NCI-H2171 treated with DMSO at 0.1 percent for 48 hours (cell line): ENCODE results near the gene HIRIP3.
"Not testable (repeated sequence)": the region's sequence is repeated elsewhere in the genome, so short reads cannot be mapped to it uniquely, and the experiment has no call there.

ENCODE experiments used
- DNase-seq: peaks from one replicate; lab custom pipeline; 2025; lab: John Stamatoyannopoulos, UW

HIRIP3 gene

GRCh38 chr16:30016555-30017276, 21.3 kb upstream of the HIRIP3 start:
- no peak for DNase-seq

- not testable (repeated sequence) for DNase-seq
Measured at GRCh38 chr16:30015450-30015849, 20.0 kb upstream of the HIRIP3 start.

- DNase-seq = not testable (repeated sequence)
Measured at GRCh38 chr16:30012598-30012997, 17.2 kb upstream of the HIRIP3 start.

- DNase-seq = no peak
Measured at GRCh38 chr16:30011714-30012504, 16.5 kb upstream of the HIRIP3 start.

- peak; percentile 60 for DNase-seq
Measured at GRCh38 chr16:30010844-30011713, 15.7 kb upstream of the HIRIP3 start, which contains the start of gene DOC2A. Gene DOC2A (minus strand): TSS chr16:30011027. CDS start chr16:30010222, 805 bp downstream.

- peak; percentile 37 for DNase-seq
Measured at GRCh38 chr16:30009990-30010843, 14.8 kb upstream of the HIRIP3 start.

- no peak for DNase-seq
Measured at GRCh38 chr16:30009085-30009862, 13.9 kb upstream of the HIRIP3 start.

- DNase-seq = no peak
Measured at GRCh38 chr16:30007378-30007895, 12.0 kb upstream of the HIRIP3 start.

GRCh38 chr16:30006659-30007377, 11.4 kb upstream of the HIRIP3 start:
- no peak for DNase-seq

GRCh38 chr16:30006095-30006473, 10.7 kb upstream of the HIRIP3 start:
- no peak for DNase-seq

- peak; percentile 39 for DNase-seq
Measured at GRCh38 chr16:30005341-30006094, 10.1 kb upstream of the HIRIP3 start.

GRCh38 chr16:30004811-30005242, 9.4 kb upstream of the HIRIP3 start:
- peak; percentile 63 for DNase-seq

GRCh38 chr16:30004424-30004776, 9.0 kb upstream of the HIRIP3 start:
- DNase-seq = no peak

GRCh38 chr16:30003670-30004423, 8.4 kb upstream of the HIRIP3 start:
- DNase-seq = no peak

- DNase-seq = no peak
Measured at GRCh38 chr16:30002614-30003346, 7.4 kb upstream of the HIRIP3 start.

- no peak for DNase-seq
Measured at GRCh38 chr16:30000735-30001631, 5.6 kb upstream of the HIRIP3 start.
